ENCODE results near the gene SMIM28.

Gene SMIM28

GRCh38 chr6:138377844-138378243 is at the start of gene SMIM28:
SMIM28 (plus strand) TSS chr6:138377905; CDS start chr6:138378073, 168 bp downstream.
- no peak within 1 kb of the TSS for H3K4me2 ChIP-seq (ENCODE audit: low read depth, low read length, poor library complexity, severe bottlenecking)
- H3K9me3 ChIP-seq (ENCODE audit: insufficient read depth, low read depth, low read length), result no peaks in the 10 kb centered on the region
- no peaks in the 10 kb centered on the region for H3K79me2 ChIP-seq (ENCODE audit: insufficient read depth, low read length)
- no peak within 1 kb of the TSS for H2AFZ ChIP-seq (ENCODE audit: low read length)
- TF ChIP-seq EZH2phosphoT487 (IDR thresholded peaks at IDR 0.05; ENCODE audit: borderline replicate concordance) (no peak), CTCF (conservative IDR thresholded peaks at IDR 0.05; ENCODE audit: low read length) (no peak)
- H3F3A ChIP-seq (ENCODE audit: low read depth), result no peaks in the 10 kb centered on the region
- no peaks in the 10 kb centered on the region for H3K27me3 ChIP-seq (ENCODE audit: insufficient read depth, low read length, poor library complexity, severe bottlenecking)
- no peak within 1 kb of the TSS for H3K4me3 ChIP-seq (ENCODE audit: low read length, poor library complexity, severe bottlenecking)
- no peaks in the 10 kb centered on the region for H3K36me3 ChIP-seq (ENCODE audit: insufficient read depth, low read length)
- H3K4me1 ChIP-seq (ENCODE audit: insufficient read depth, low read length, poor library complexity, severe bottlenecking), result no peaks in the 10 kb centered on the region
- no peaks in the 10 kb centered on the region for H3K9me2 ChIP-seq (replicated peaks; ENCODE audit: low read depth, low read length)
- no peaks in the 10 kb centered on the region for H4K20me1 ChIP-seq (ENCODE audit: insufficient read depth, low read length, poor library complexity, severe bottlenecking)
- H3K9ac ChIP-seq (ENCODE audit: low read depth, low read length, poor library complexity, severe bottlenecking), result no peak within 1 kb of the TSS

DNA sequence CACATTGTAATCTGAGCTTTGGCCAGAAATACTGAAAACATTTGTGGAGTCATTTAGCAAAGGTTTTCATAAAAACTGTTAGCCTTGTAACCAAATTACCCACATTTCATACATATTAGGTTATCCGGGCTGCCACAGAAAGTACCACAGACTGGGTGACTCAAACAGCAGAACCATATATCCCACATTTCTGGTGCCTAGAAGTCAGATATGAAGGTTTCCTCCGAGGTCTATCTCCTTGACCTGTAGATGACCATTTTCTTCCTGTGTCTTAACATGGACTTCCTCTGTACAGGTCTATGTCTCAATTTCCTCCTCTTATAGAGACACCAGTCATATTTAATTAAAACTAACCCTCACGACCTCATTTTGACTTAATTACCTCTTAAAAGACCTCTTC is 49.5 kb upstream of the SMIM28 start:
- H3K9me2 ChIP-seq (replicated peaks; ENCODE audit: low read depth, low read length), result no peaks in the 10 kb centered on the region
- no peak overlapping the region for H3K9ac ChIP-seq (ENCODE audit: low read depth, low read length, poor library complexity, severe bottlenecking)
- no peaks in the 10 kb centered on the region for H3K9me3 ChIP-seq (ENCODE audit: insufficient read depth, low read depth, low read length)
- H4K20me1 ChIP-seq (ENCODE audit: insufficient read depth, low read length, poor library complexity, severe bottlenecking), result no peaks in the 10 kb centered on the region
- H3K4me2 ChIP-seq (ENCODE audit: low read depth, low read length, poor library complexity, severe bottlenecking), result no peak overlapping the region
- H3K79me2 ChIP-seq (ENCODE audit: insufficient read depth, low read length), result no peaks in the 10 kb centered on the region
- H2AFZ ChIP-seq (ENCODE audit: low read length), result no peak overlapping the region
- no peak overlapping the region for H3K4me3 ChIP-seq (ENCODE audit: low read length, poor library complexity, severe bottlenecking)
- H3F3A ChIP-seq (ENCODE audit: low read depth), result no peaks in the 10 kb centered on the region
- no peak for TF ChIP-seq CTCF (conservative IDR thresholded peaks at IDR 0.05; ENCODE audit: low read length)
- no peak for TF ChIP-seq EZH2phosphoT487 (IDR thresholded peaks at IDR 0.05; ENCODE audit: borderline replicate concordance)
- no peaks in the 10 kb centered on the region for H3K27me3 ChIP-seq (ENCODE audit: insufficient read depth, low read length, poor library complexity, severe bottlenecking)
- H3K4me1 ChIP-seq (ENCODE audit: insufficient read depth, low read length, poor library complexity, severe bottlenecking), result no peaks in the 10 kb centered on the region
- H3K36me3 ChIP-seq (ENCODE audit: insufficient read depth, low read length), result no peaks in the 10 kb centered on the region

- Histone ChIP-seq H3K36me3 (ENCODE audit: insufficient read depth, low read length) (no peaks in the 10 kb centered on the region), H3K79me2 (ENCODE audit: insufficient read depth, low read length) (no peaks in the 10 kb centered on the region), H3K4me1 (ENCODE audit: insufficient read depth, low read length, poor library complexity, severe bottlenecking) (no peaks in the 10 kb centered on the region), H3K4me3 (ENCODE audit: low read length, poor library complexity, severe bottlenecking) (no peak overlapping the region), H2AFZ (ENCODE audit: low read length) (no peak overlapping the region), H3K4me2 (ENCODE audit: low read depth, low read length, poor library complexity, severe bottlenecking) (no peak overlapping the region), H3F3A (ENCODE audit: low read depth) (no peaks in the 10 kb centered on the region), H3K9ac (ENCODE audit: low read depth, low read length, poor library complexity, severe bottlenecking) (no peak overlapping the region), H4K20me1 (ENCODE audit: insufficient read depth, low read length, poor library complexity, severe bottlenecking) (no peaks in the 10 kb centered on the region), H3K9me3 (ENCODE audit: insufficient read depth, low read depth, low read length) (no peaks in the 10 kb centered on the region), H3K27me3 (ENCODE audit: insufficient read depth, low read length, poor library complexity, severe bottlenecking) (no peaks in the 10 kb centered on the region), H3K9me2 (replicated peaks; ENCODE audit: low read depth, low read length) (no peaks in the 10 kb centered on the region)
- TF ChIP-seq EZH2phosphoT487 (IDR thresholded peaks at IDR 0.05; ENCODE audit: borderline replicate concordance) (no peak), CTCF (conservative IDR thresholded peaks at IDR 0.05; ENCODE audit: low read length) (no peak)
These were observed 46.9 kb upstream of the SMIM28 start for GRCh38 chr6:138330763-138331162.

Measured in Loucy (cell line).